NB4 (cell line): ENCODE data around the gene ADGRA1.

ENCODE experiments used
- DNase-seq: peaks from one replicate; pipeline ENCODE4 v3.0.0; 2010; ENCODE audit warnings: low read depth
- H3K4me3 ChIP-seq: one replicate; pipeline ENCODE4 v1.5.1; 2011; ENCODE audit warnings: mild to moderate bottlenecking, low read depth, low read length, moderate library complexity
- MYC ChIP-seq: IDR thresholded peaks from 2 replicates; pipeline ENCODE4 v1.6.1; 2011; ENCODE audit warnings: low read depth, low read length
- POLR2A ChIP-seq: IDR thresholded peaks from 2 replicates; pipeline ENCODE4 v1.6.1; 2011; ENCODE audit warnings: mild to moderate bottlenecking; ENCODE audit not compliant: insufficient read length; ENCODE audit errors: extremely low read depth
- TF ChIP-seq, protein P1 (sequence below): IDR thresholded peaks from one replicate; pipeline ENCODE4 v1.5.1; 2012; ENCODE audit warnings: low read depth, low read length
- TF ChIP-seq, protein P2 (sequence below): IDR thresholded peaks from 2 replicates; pipeline ENCODE4 v1.6.1; 2011; ENCODE audit warnings: low read depth, low read length

The ADGRA1 gene

DNA sequence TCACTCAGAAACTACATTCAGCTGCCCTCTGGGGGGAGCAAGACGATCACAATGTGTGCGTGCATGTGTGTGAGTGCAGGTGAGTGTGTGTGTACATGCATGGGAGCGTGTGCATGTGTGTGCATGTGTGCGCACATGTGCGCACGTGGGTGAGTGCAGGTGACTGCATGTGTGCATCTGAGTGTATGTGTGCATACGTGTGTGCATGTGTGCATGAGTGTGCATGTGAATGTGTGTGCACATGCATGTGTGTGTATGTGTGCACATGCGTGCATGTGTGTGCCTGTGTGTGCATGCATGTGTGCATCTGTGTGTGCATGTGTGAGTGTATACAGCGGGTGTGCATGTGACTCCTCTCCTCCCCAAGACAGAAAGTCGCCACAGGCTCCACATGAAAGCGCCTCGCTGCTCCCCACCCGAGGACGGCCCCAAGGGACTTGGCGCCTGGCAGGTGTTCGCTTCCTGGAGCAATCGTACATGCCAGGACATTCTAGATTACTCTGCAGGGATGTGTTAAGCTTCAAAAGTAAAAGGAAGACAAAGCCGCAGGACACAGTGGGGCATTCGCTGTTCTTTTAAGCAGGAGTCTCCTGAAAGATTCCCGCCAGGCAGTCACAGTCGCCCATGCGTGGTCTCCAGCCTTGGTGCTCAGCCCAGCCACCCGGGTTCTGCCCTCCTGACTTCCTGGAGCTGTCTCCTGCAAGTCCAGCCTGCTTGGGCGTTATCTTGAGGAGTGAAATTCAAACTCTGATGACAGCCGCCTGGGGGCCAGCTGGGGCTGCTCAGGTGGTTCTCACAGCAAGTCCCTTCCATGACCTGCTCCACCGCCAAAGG lies 42.0 kb upstream of the ADGRA1 start:
- TF ChIP-seq, protein P1, sequence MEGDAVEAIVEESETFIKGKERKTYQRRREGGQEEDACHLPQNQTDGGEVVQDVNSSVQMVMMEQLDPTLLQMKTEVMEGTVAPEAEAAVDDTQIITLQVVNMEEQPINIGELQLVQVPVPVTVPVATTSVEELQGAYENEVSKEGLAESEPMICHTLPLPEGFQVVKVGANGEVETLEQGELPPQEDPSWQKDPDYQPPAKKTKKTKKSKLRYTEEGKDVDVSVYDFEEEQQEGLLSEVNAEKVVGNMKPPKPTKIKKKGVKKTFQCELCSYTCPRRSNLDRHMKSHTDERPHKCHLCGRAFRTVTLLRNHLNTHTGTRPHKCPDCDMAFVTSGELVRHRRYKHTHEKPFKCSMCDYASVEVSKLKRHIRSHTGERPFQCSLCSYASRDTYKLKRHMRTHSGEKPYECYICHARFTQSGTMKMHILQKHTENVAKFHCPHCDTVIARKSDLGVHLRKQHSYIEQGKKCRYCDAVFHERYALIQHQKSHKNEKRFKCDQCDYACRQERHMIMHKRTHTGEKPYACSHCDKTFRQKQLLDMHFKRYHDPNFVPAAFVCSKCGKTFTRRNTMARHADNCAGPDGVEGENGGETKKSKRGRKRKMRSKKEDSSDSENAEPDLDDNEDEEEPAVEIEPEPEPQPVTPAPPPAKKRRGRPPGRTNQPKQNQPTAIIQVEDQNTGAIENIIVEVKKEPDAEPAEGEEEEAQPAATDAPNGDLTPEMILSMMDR: no peak
- no peak for TF ChIP-seq POLR2A
- TF ChIP-seq MYC: no peak
- TF ChIP-seq, protein P2, sequence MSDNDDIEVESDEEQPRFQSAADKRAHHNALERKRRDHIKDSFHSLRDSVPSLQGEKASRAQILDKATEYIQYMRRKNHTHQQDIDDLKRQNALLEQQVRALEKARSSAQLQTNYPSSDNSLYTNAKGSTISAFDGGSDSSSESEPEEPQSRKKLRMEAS: no peak
- no peak for DNase-seq
- H3K4me3 ChIP-seq: no peak overlapping the region

DNA sequence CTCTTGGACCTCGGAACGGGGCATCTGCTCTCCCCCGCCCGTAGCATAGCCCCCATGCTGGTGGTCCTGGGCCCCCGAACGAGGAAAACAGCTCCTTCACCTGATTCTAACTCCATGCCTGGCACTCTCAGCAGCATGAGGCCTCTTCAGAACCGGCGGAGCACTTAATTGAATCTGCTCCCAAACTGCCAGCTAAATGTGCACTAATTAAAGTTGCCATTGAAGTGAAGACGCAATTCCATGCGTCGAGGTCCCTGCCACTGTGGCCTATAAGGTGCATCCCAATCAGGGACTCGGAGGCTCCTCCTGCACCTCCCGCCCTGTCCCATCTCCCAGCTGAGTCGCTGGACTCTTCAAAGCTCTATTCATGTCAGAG lies 41.3 kb upstream of the ADGRA1 start:
- DNase-seq: no peak
- TF ChIP-seq POLR2A: no peak
- TF ChIP-seq, protein P1: no peak
- TF ChIP-seq, protein P2: no peak
- no peak for TF ChIP-seq MYC
- H3K4me3 ChIP-seq: no peak overlapping the region

DNA sequence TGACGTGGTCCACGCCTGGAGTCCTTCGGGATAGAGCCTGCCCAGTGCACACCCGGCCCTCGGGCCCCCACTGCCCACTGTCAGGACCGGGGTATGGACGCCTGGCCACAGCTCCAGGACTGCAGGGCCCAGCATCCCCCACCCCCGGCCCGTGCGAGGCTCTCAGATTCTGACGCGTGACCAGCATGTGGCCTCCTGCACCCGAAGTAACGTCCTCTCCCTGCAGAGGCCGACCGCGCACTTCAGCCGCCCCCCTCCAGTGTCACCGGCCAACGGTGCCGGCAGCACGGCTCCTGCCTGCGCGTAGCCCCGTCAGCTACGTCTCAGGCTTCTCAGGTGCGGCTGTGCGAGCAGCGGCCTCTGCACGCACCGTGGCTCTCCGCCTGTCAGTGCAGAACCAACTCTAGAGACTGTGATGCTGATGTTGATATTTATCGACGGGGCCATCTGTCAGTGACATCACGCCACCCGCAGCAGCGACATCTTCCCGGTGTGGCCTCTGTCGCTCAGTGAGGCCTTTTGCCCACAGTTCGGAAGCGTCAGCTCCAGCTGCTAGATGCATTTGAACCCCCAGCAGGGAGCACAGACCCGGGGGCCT lies 40.1 kb upstream of the ADGRA1 start:
- DNase-seq: no peak
- TF ChIP-seq, protein P1: no peak
- TF ChIP-seq POLR2A: no peak
- H3K4me3 ChIP-seq: no peak overlapping the region

DNA sequence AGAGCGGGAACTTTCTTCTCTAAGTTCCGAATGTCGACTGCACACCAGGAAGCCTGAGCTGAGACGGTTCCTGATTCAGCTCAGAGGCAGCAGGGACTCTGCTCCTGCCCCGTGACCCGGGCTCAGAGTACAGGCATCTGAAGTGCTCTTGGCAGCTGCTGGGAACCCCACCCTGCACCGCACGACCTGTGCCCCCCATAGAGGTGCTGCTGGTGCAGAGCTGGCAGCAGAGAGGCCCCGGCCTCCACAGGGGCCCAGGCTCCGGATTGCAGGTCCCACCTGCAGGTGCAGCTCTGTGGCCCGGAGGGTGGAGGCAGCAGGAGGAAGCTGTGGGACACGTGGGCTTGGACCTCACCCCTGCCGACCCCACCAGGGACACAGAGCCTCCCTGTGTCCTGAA lies 39.5 kb upstream of the ADGRA1 start:
- DNase-seq: no peak
- TF ChIP-seq MYC (no peak), POLR2A (no peak)
- TF ChIP-seq, protein P2: no peak
- TF ChIP-seq, protein P1: no peak
- H3K4me3 ChIP-seq: no peak overlapping the region

DNA sequence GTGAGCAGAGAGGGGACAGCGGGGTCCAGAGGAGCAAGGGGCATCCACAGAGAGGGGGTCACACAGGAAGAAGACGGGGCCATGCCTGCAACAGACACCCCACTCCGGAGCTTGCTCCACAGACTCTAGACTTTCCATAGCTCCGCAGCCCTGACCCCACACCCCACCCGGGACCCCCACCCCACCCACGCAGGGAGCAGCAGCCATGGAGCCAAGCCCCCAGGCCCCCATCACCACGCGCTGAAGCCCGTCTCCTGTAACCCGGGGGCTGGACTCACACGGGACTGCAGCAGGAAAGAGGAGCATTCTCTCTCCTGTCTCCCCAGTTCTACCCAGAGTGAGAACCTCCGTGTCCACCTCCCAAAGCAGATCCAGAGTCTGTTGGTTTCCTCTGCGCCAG lies 38.8 kb upstream of the ADGRA1 start:
- DNase-seq: no peak
- no peak for TF ChIP-seq MYC
- TF ChIP-seq, protein P1: no peak
- TF ChIP-seq, protein P2: no peak
- no peak for TF ChIP-seq POLR2A
- H3K4me3 ChIP-seq: no peak overlapping the region
